ENCODE data around the gene ZBTB7C.

ZBTB7C gene

GRCh38 chr18:48323151-48323550 is 86.0 kb downstream of the ZBTB7C start:
- H3K36me3 ChIP-seq (ENCODE audit: control insufficient read depth, insufficient read depth, low read length) = no peaks in the 10 kb centered on the region
- H3K4me1 ChIP-seq (ENCODE audit: control insufficient read depth, insufficient read depth, low read length, poor library complexity, severe bottlenecking) = peaks cover 20% of the 10 kb centered on the region
- H3K4me3 ChIP-seq (ENCODE audit: extremely low read depth, insufficient read depth, low read length, poor library complexity, severe bottlenecking) = no peak overlapping the region
- no peaks in the 10 kb centered on the region for H3K9me3 ChIP-seq (ENCODE audit: control insufficient read depth, low read length)
- 73 to 95% methylated on average over 1 to 2 of the region's 2 CpGs for WGBS, 2 experiments (ENCODE audit: insufficient coverage in 2 of 2)
- no peak overlapping the region for H3K27ac ChIP-seq (ENCODE audit: low read depth, low read length, severe bottlenecking)

GRCh38 chr18:48321536-48321935 is 87.6 kb downstream of the ZBTB7C start:
- WGBS, 2 experiments (ENCODE audit: insufficient coverage in 2 of 2) = no CpG with 5 or more reads among the region's 7 CpGs
- no peaks in the 10 kb centered on the region for H3K36me3 ChIP-seq (ENCODE audit: control insufficient read depth, insufficient read depth, low read length)
- H3K4me1 ChIP-seq (ENCODE audit: control insufficient read depth, insufficient read depth, low read length, poor library complexity, severe bottlenecking) = peaks cover 17% of the 10 kb centered on the region
- H3K4me3 ChIP-seq (ENCODE audit: extremely low read depth, insufficient read depth, low read length, poor library complexity, severe bottlenecking) = no peak overlapping the region
- H3K27ac ChIP-seq (ENCODE audit: low read depth, low read length, severe bottlenecking) = no peak overlapping the region
- H3K9me3 ChIP-seq (ENCODE audit: control insufficient read depth, low read length) = no peaks in the 10 kb centered on the region

GRCh38 chr18:48321121-48321520 is 88.1 kb downstream of the ZBTB7C start:
- H3K4me1 ChIP-seq (ENCODE audit: control insufficient read depth, insufficient read depth, low read length, poor library complexity, severe bottlenecking) = peaks cover 17% of the 10 kb centered on the region
- 88 to 95% methylated on average over 3 of the region's 3 CpGs for WGBS, 2 experiments (ENCODE audit: insufficient coverage in 2 of 2)
- no peaks in the 10 kb centered on the region for H3K9me3 ChIP-seq (ENCODE audit: control insufficient read depth, low read length)
- H3K4me3 ChIP-seq (ENCODE audit: extremely low read depth, insufficient read depth, low read length, poor library complexity, severe bottlenecking) = no peak overlapping the region
- H3K27ac ChIP-seq (ENCODE audit: low read depth, low read length, severe bottlenecking) = no peak overlapping the region
- no peaks in the 10 kb centered on the region for H3K36me3 ChIP-seq (ENCODE audit: control insufficient read depth, insufficient read depth, low read length)

DNA sequence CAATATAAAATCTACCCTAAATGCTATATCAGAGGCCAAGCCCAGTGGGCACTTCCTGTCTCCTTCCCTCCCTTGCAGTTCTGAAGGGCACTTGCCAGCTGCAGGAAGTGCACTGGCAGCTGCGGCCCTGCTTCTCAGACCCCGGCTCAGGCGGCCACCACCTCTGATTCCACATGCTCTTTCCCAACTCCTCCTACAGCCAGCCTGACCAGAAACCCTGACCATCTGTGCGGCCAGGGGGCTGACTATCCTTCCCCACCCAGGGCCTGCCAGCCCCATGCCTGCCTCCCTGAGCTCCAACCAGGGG is 88.6 kb downstream of the ZBTB7C start:
- Histone ChIP-seq H3K4me3 (ENCODE audit: extremely low read depth, insufficient read depth, low read length, poor library complexity, severe bottlenecking) (no peak overlapping the region), H3K27ac (ENCODE audit: low read depth, low read length, severe bottlenecking) (no peak overlapping the region), H3K4me1 (ENCODE audit: control insufficient read depth, insufficient read depth, low read length, poor library complexity, severe bottlenecking) (peaks cover 17% of the 10 kb centered on the region), H3K36me3 (ENCODE audit: control insufficient read depth, insufficient read depth, low read length) (no peaks in the 10 kb centered on the region), H3K9me3 (ENCODE audit: control insufficient read depth, low read length) (no peaks in the 10 kb centered on the region)
- WGBS, 2 experiments (ENCODE audit: insufficient coverage in 2 of 2) = 95 to 96% methylated on average over 3 to 4 of the region's 4 CpGs

DNA sequence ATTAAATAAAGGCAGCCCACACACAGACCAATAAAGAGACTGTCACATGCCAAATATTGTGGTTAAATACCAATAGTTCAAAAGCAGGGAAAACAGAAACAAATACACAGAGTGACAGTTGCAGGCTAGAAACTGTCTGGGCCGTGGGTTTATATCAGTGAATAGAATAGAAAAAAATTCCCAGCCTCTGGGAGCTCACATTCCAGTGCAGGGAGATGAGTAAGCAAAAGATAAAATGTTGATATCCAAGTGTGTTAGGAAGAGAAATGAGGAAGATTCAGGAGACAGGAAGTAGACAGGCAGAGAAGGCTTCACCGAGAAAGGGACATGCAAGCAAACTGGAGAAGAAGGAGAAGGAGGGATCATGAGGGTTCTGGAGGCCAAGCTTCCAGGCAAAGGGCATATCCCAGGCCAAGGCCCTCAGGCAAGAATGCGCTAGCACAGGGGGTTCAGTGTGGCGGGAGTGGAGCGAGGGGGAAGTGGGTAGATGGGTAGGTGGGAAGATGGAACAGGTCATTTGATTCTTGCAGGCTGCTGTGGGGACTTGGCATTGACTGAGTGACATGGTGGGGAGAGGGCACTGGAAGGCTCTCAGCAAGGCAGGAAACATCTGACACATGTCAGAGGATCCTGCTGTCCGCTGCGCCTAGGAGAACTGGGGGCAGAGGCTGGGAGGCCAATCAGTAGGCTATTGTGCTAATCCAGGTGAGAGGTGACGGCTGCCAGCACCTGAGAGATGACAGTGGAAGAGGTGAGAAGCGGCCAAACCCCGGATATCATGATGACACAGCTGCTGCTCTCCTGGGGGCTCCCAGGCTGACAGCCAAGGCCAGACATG is 89.2 kb downstream of the ZBTB7C start:
- H3K36me3 ChIP-seq (ENCODE audit: control insufficient read depth, insufficient read depth, low read length) = no peaks in the 10 kb centered on the region
- peak overlapping the region; percentile 11 for H3K27ac ChIP-seq (ENCODE audit: low read depth, low read length, severe bottlenecking)
- no peaks in the 10 kb centered on the region for H3K9me3 ChIP-seq (ENCODE audit: control insufficient read depth, low read length)
- peaks cover 11% of the 10 kb centered on the region for H3K4me1 ChIP-seq (ENCODE audit: control insufficient read depth, insufficient read depth, low read length, poor library complexity, severe bottlenecking)
- 87 to 90% methylated on average over 8 to 9 of the region's 10 CpGs for WGBS, 2 experiments (ENCODE audit: insufficient coverage in 2 of 2)
- no peak overlapping the region for H3K4me3 ChIP-seq (ENCODE audit: extremely low read depth, insufficient read depth, low read length, poor library complexity, severe bottlenecking)

DNA sequence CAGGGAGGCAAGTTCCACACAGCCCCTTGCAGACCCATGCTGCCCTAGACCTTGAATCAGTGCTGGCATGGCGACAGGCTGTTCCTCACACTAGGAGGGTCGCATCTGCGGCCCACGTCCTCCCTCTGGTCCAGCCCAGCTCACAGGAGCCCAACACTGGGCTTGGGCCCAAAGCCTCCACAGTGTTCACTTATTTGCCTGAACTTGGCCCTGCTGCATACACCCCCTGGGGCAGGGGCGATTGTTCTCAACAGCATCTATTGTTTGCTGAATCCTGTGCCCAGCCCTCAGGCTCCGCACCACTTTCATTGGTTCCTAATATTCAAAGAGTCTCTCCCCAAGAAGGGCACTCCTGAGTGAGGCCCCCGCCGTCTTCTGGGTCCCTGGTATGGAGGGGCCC is 90.7 kb downstream of the ZBTB7C start:
- Histone ChIP-seq H3K4me1 (ENCODE audit: control insufficient read depth, insufficient read depth, low read length, poor library complexity, severe bottlenecking) (peaks cover 11% of the 10 kb centered on the region), H3K36me3 (ENCODE audit: control insufficient read depth, insufficient read depth, low read length) (no peaks in the 10 kb centered on the region), H3K4me3 (ENCODE audit: extremely low read depth, insufficient read depth, low read length, poor library complexity, severe bottlenecking) (no peak overlapping the region), H3K27ac (ENCODE audit: low read depth, low read length, severe bottlenecking) (no peak overlapping the region), H3K9me3 (ENCODE audit: control insufficient read depth, low read length) (no peaks in the 10 kb centered on the region)
- WGBS, 2 experiments (ENCODE audit: insufficient coverage in 2 of 2) = 83 to 89% methylated on average over 5 to 8 of the region's 8 CpGs

GRCh38 chr18:48317781-48318381 is 91.3 kb downstream of the ZBTB7C start:
- H3K4me1 ChIP-seq (ENCODE audit: control insufficient read depth, insufficient read depth, low read length, poor library complexity, severe bottlenecking) = peaks cover 11% of the 10 kb centered on the region
- H3K27ac ChIP-seq (ENCODE audit: low read depth, low read length, severe bottlenecking) = no peak overlapping the region
- no peaks in the 10 kb centered on the region for H3K36me3 ChIP-seq (ENCODE audit: control insufficient read depth, insufficient read depth, low read length)
- WGBS, 2 experiments (ENCODE audit: insufficient coverage in 2 of 2) = 83 to 93% methylated on average over 2 to 3 of the region's 5 CpGs
- H3K9me3 ChIP-seq (ENCODE audit: control insufficient read depth, low read length) = no peaks in the 10 kb centered on the region
- no peak overlapping the region for H3K4me3 ChIP-seq (ENCODE audit: extremely low read depth, insufficient read depth, low read length, poor library complexity, severe bottlenecking)

DNA sequence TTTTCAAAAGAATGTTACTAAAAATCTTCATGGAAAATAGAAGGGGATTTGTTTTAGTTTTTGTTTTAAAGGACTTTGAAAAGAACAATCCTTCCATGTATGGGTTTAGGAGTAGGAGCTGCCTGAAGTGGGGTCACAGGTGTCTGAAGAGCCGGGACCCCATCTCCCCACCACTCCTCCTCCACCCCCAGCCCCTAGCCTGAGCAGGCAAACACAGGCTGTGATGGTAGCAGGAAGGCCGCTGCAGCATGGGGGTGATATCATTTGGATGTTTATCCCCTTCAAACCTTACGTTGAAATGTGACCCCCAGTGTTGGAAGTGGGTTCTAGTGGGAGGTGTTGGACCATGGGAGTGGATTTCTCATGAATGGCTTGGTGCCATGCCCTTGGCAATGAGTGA is 93.0 kb downstream of the ZBTB7C start:
- no peaks in the 10 kb centered on the region for H3K9me3 ChIP-seq (ENCODE audit: control insufficient read depth, low read length)
- no peak overlapping the region for H3K27ac ChIP-seq (ENCODE audit: low read depth, low read length, severe bottlenecking)
- H3K4me3 ChIP-seq (ENCODE audit: extremely low read depth, insufficient read depth, low read length, poor library complexity, severe bottlenecking) = no peak overlapping the region
- H3K4me1 ChIP-seq (ENCODE audit: control insufficient read depth, insufficient read depth, low read length, poor library complexity, severe bottlenecking) = peaks cover 11% of the 10 kb centered on the region
- no peaks in the 10 kb centered on the region for H3K36me3 ChIP-seq (ENCODE audit: control insufficient read depth, insufficient read depth, low read length)
- 67 to 100% methylated on average over 1 to 2 of the region's 3 CpGs for WGBS, 2 experiments (ENCODE audit: insufficient coverage in 2 of 2)

DNA sequence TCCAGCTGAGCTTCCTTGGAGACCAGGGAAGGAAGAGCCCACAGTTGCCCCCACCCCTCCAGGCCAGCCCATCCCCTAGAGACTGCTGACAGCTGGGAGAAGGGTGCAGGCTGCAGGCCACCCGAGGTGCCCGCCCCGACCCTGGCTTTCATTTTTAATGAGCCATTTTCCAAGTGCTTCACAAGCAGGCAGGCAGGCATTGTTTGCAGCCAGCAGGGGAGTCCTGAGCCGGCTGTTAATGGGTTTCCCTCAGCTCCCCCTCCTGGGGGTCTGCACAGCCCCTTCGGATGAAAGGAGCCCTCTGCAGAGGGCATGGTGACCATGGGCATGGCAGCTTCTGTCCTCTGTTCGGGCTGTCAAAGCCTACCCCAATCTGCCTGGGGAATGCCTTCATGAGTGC is 94.5 kb downstream of the ZBTB7C start:
- Histone ChIP-seq H3K27ac (ENCODE audit: low read depth, low read length, severe bottlenecking) (no peak overlapping the region), H3K4me3 (ENCODE audit: extremely low read depth, insufficient read depth, low read length, poor library complexity, severe bottlenecking) (no peak overlapping the region), H3K36me3 (ENCODE audit: control insufficient read depth, insufficient read depth, low read length) (no peaks in the 10 kb centered on the region), H3K9me3 (ENCODE audit: control insufficient read depth, low read length) (no peaks in the 10 kb centered on the region), H3K4me1 (ENCODE audit: control insufficient read depth, insufficient read depth, low read length, poor library complexity, severe bottlenecking) (peaks cover 8% of the 10 kb centered on the region)
- WGBS, 2 experiments (ENCODE audit: insufficient coverage in 2 of 2) = 27 to 29% methylated on average over 6 of the region's 6 CpGs

DNA sequence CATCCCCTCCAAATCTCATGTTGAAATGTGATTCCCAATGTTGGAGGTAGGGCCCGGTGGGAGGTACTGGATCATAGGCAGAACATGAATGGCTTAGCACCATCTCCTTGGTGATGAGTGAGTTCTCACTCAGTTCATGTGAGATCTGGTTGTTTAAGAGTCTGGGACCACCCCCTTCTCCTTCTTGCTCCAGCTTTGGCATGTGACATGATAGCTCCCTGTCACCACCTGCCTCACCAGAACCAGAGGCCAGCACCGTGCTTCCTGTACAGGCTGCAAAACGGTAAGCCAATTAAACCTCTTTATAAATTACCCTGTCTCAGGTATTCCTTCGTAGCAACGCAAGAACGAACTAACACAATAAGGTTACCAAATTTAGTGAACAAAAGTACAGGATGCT is 95.4 kb downstream of the ZBTB7C start:
- no peaks in the 10 kb centered on the region for H3K9me3 ChIP-seq (ENCODE audit: control insufficient read depth, low read length)
- WGBS, 2 experiments (ENCODE audit: insufficient coverage in 2 of 2) = 83 to 95% methylated on average over 3 to 5 of the region's 6 CpGs
- H3K27ac ChIP-seq (ENCODE audit: low read depth, low read length, severe bottlenecking) = no peak overlapping the region
- H3K4me1 ChIP-seq (ENCODE audit: control insufficient read depth, insufficient read depth, low read length, poor library complexity, severe bottlenecking) = peaks cover 2% of the 10 kb centered on the region
- no peak overlapping the region for H3K4me3 ChIP-seq (ENCODE audit: extremely low read depth, insufficient read depth, low read length, poor library complexity, severe bottlenecking)
- no peaks in the 10 kb centered on the region for H3K36me3 ChIP-seq (ENCODE audit: control insufficient read depth, insufficient read depth, low read length)

DNA sequence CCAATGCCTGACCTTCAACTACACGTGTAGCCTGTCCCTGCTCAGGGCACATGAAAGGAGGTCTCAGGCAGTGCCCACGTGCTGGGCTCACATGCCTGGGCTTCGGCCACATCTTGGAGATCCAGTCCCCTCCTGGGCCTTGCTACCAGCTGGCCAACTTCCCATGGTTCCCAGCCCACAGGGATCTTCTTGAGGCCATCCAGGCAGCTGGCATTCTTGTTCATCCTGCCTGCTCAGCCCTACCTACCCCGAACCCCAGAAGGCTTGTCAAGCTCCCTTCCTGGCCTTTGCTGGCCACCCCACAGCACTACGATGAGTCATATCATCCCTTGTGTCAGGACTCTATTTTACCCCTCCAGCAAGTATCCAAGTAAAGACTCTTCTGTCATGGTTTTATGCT is 97.1 kb downstream of the ZBTB7C start:
- WGBS, 2 experiments (ENCODE audit: insufficient coverage in 2 of 2) = 85 to 93% methylated on average over 5 of the region's 5 CpGs
- no peaks in the 10 kb centered on the region for H3K9me3 ChIP-seq (ENCODE audit: control insufficient read depth, low read length)
- H3K36me3 ChIP-seq (ENCODE audit: control insufficient read depth, insufficient read depth, low read length) = no peaks in the 10 kb centered on the region
- no peak overlapping the region for H3K27ac ChIP-seq (ENCODE audit: low read depth, low read length, severe bottlenecking)
- H3K4me1 ChIP-seq (ENCODE audit: control insufficient read depth, insufficient read depth, low read length, poor library complexity, severe bottlenecking) = no peaks in the 10 kb centered on the region
- H3K4me3 ChIP-seq (ENCODE audit: extremely low read depth, insufficient read depth, low read length, poor library complexity, severe bottlenecking) = no peak overlapping the region

Data from mesodermal cell (in vitro differentiated cells).